Karpas-422 (cell line): ENCODE data around the gene KIAA1549. TPM values are rescaled to one million over a fixed set of nuclear protein-coding genes. Genes with fewer than 3 reads are reported as not detected.
"Not testable (repeated sequence)": the region's sequence is repeated elsewhere in the genome, so short reads cannot be mapped to it uniquely, and the experiment has no call there.

Source experiments
- DNase-seq: peaks from one replicate; pipeline ENCODE4 v3.0.0-alpha.2; 2015
- H2AFZ ChIP-seq: fragments of 200-600 bp; sonication (generic); 2 replicates; pipeline ENCODE4 v1.6.1; 2014; ENCODE audit warnings: antibody characterized with exemption, low read length, mixed read lengths
- H3K27ac ChIP-seq: fragments of 200-600 bp; sonication (generic); 2 replicates; pipeline ENCODE4 v1.5.1; 2014; ENCODE audit warnings: mild to moderate bottlenecking, low read length, moderate library complexity
- H3K27me3 ChIP-seq: fragments of 200-600 bp; sonication (generic); 2 replicates; pipeline ENCODE4 v1.6.1; 2014; ENCODE audit warnings: low read length, mixed read lengths
- H3K36me3 ChIP-seq: fragments of 200-600 bp; sonication (generic); 2 replicates; pipeline ENCODE4 v1.6.1; 2014; ENCODE audit warnings: low read length, mixed read lengths; ENCODE audit not compliant: insufficient read depth
- H3K4me1 ChIP-seq: fragments of 200-600 bp; sonication (generic); 2 replicates; pipeline ENCODE4 v1.6.1; 2014; ENCODE audit warnings: mild to moderate bottlenecking, low read length, mixed read lengths
- H3K4me2 ChIP-seq: fragments of 200-600 bp; sonication (generic); 2 replicates; pipeline ENCODE4 v1.6.1; 2014; ENCODE audit warnings: low read length, low read depth, mild to moderate bottlenecking; ENCODE audit not compliant: poor library complexity, severe bottlenecking
- H3K4me3 ChIP-seq: fragments of 200-600 bp; sonication (generic); 2 replicates; pipeline ENCODE4 v1.5.1; 2014; ENCODE audit warnings: mild to moderate bottlenecking, antibody characterized with exemption, low read length, mixed read lengths
- H3K79me2 ChIP-seq: fragments of 200-600 bp; sonication (generic); 2 replicates; pipeline ENCODE4 v1.6.1; 2014; ENCODE audit warnings: mild to moderate bottlenecking, low read length, mixed read lengths
- H3K9ac ChIP-seq: fragments of 200-600 bp; sonication (generic); 2 replicates; pipeline ENCODE4 v1.6.0; 2014; ENCODE audit warnings: low read length
- H3K9me2 ChIP-seq: fragments of 200-600 bp; sonication (generic), shearing (Covaris generic); replicated peaks from 2 replicates; pipeline ENCODE4 v1.6.0; 2014; ENCODE audit warnings: mild to moderate bottlenecking, low read length, moderate library complexity; ENCODE audit not compliant: insufficient read depth
- H3K9me3 ChIP-seq: fragments of 300-700, 200-600 bp; sonication (generic); 2 replicates; pipeline ENCODE4 v1.6.1; 2014; ENCODE audit warnings: low read length, mixed read lengths
- H4K20me1 ChIP-seq: fragments of 200-600 bp; sonication (generic); 2 replicates; pipeline ENCODE4 v1.6.1; 2014; ENCODE audit warnings: mild to moderate bottlenecking, antibody characterized with exemption, low read length, low read depth; ENCODE audit not compliant: insufficient read depth
- total RNA-seq: library from RNA; depleted of rRNA; stranded (reverse); fragments of >200 nt; shearing (Covaris generic); gene quantifications from 2 replicates; pipeline ENCODE4 v1.2.3, GENCODE V29; 2014; ENCODE audit warnings: low replicate concordance

The KIAA1549 gene
- total RNA-seq, 1 experiment from 2014 or later, result not detected

DNA sequence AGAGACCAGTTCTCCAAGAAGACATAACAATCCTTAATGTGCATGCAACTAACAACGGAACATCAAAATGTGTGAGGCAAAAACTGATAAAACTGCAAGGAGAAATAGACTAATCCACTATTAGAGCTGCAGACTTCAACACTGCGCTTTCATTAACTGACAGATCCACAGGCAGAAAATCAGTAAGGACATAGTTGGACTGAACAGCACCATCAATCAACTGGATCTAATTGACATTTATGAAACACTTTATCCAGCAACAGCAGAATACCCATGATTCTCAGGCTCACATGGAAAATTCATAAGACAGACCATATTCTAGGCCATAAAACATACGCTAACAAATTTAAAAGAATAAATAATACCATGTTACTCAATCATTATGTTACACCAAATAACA lies 161.6 kb downstream of the KIAA1549 start:
- no peak overlapping the region for H3K4me3 ChIP-seq
- H2AFZ ChIP-seq, result no peak overlapping the region
- no peak overlapping the region for H3K9ac ChIP-seq
- no peaks in the 10 kb centered on the region for H3K36me3 ChIP-seq
- no peak overlapping the region for H3K4me2 ChIP-seq
- H3K79me2 ChIP-seq, result no peaks in the 10 kb centered on the region
- H4K20me1 ChIP-seq, result no peaks in the 10 kb centered on the region
- no peaks in the 10 kb centered on the region for H3K4me1 ChIP-seq
- no peaks in the 10 kb centered on the region for H3K9me3 ChIP-seq
- no peaks in the 10 kb centered on the region for H3K27me3 ChIP-seq
- DNase-seq, result no peak
- H3K9me2 ChIP-seq, result no peaks in the 10 kb centered on the region
- H3K27ac ChIP-seq, result no peak overlapping the region

DNA sequence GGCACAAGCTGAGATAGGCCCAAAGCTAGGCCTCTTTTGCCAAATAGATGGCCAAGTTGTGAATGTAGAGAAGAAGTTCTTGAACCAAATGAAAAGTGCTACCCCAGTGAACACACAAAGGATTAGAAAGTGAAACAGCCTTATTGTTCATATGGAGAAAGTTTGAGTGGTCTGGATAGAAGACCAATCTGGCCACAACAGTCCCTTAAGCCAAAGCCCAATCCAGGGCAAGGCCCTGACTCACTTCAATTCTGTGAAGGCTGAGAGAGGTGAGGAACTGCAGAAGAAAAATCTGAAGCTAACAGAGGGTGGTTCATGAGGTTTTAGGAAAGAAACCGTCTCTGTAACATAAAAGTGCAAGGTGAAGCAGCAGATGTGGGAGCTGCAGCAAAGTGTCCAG lies 164.5 kb downstream of the KIAA1549 start:
- Histone ChIP-seq H3K4me1 (no peaks in the 10 kb centered on the region), H3K4me3 (no peak overlapping the region), H3K27me3 (no peaks in the 10 kb centered on the region), H3K79me2 (no peaks in the 10 kb centered on the region), H3K27ac (no peak overlapping the region), H3K36me3 (no peaks in the 10 kb centered on the region), H3K9ac (no peak overlapping the region), H2AFZ (no peak overlapping the region), H4K20me1 (no peaks in the 10 kb centered on the region), H3K9me2 (no peaks in the 10 kb centered on the region), H3K9me3 (no peaks in the 10 kb centered on the region), H3K4me2 (no peak overlapping the region)
- DNase-seq, result no peak

DNA sequence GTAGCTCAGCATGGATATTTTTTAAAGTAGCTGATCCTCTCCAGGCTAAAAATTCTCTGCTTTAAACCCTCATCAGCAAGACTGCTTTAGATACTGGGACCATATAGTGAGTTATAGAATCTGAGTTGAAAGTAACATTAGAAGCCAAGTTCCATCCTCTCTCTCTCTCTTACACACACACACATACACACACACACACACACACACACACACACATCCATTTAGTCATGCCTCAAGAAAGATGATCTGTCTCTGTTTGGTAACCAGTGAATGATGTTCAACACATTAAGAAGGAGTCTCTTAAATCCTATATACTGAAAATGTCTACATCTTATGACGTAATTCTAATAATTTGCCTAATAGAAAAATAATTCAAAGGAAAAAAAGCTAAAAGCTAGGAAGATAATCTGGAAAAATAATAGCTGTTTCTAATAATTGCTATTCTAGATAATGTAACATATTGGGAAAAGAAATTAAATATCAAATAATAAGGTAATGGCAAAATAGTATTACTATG lies 166.3 kb downstream of the KIAA1549 start:
- H3K9me2 ChIP-seq, result no peaks in the 10 kb centered on the region
- no peak overlapping the region for H3K4me2 ChIP-seq
- no peaks in the 10 kb centered on the region for H3K4me1 ChIP-seq
- no peaks in the 10 kb centered on the region for H3K27me3 ChIP-seq
- no peaks in the 10 kb centered on the region for H4K20me1 ChIP-seq
- H3K9me3 ChIP-seq, result no peaks in the 10 kb centered on the region
- H3K27ac ChIP-seq, result no peak overlapping the region
- H3K9ac ChIP-seq, result no peak overlapping the region
- no peak for DNase-seq
- no peaks in the 10 kb centered on the region for H3K36me3 ChIP-seq
- H3K4me3 ChIP-seq, result no peak overlapping the region
- H3K79me2 ChIP-seq, result no peaks in the 10 kb centered on the region
- H2AFZ ChIP-seq, result no peak overlapping the region

DNA sequence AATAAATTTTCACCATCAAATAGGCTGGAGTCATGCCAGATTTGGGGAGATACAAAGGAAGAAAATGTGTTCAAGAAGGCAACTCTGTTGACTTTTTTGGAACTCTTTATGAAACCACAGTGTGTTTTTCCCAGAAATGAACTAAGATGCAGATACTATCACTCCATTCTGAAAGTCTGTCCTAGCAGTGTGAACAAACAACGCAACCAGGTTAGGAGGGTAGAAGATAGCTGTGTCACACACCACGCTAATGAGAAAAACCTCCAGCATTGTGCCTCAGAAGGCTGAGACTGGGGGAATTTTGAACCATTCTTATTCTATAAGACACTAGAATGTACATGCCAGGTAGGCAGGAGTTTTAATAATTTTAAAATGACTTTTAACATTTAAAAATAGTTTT lies 167.2 kb downstream of the KIAA1549 start:
- DNase-seq, result no peak
- Histone ChIP-seq H3K4me3 (no peak overlapping the region), H3K9ac (no peak overlapping the region)

DNA sequence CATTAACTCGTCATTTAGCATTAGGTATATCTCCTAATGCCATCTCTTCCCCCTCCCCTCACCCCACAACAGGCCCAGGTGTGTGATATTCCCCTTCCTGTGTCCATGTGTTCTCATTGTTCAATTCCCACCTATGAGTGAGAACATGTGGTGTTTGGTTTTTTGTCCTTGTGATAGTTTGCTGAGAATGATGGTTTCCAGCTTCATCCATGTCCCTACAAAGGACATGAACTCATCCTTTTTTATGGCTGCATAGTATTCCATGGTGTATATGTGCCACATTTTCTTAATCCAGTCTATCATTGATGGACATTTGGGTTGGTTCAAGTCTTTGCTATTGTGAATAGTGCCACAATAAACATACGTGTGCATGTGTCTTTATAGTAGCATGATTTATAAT lies 169.9 kb downstream of the KIAA1549 start:
- not testable (repeated sequence) for H3K4me2 ChIP-seq, H3K9ac ChIP-seq, H2AFZ ChIP-seq, H3K4me1 ChIP-seq, H3K4me3 ChIP-seq, DNase-seq, H3K79me2 ChIP-seq, H3K9me3 ChIP-seq, H3K27ac ChIP-seq, H4K20me1 ChIP-seq, H3K9me2 ChIP-seq, H3K27me3 ChIP-seq, H3K36me3 ChIP-seq

More for the DNA sequence above, 167.2 kb downstream of the KIAA1549 start:
- no peaks in the 10 kb centered on the region for H3K9me3 ChIP-seq
- no peaks in the 10 kb centered on the region for H3K27me3 ChIP-seq
- H3K79me2 ChIP-seq, result no peaks in the 10 kb centered on the region
- H3K27ac ChIP-seq, result no peak overlapping the region
- no peaks in the 10 kb centered on the region for H4K20me1 ChIP-seq
- no peak overlapping the region for H3K4me2 ChIP-seq
- H3K9me2 ChIP-seq, result no peaks in the 10 kb centered on the region
- H2AFZ ChIP-seq, result no peak overlapping the region
- no peaks in the 10 kb centered on the region for H3K36me3 ChIP-seq
- no peaks in the 10 kb centered on the region for H3K4me1 ChIP-seq

DNA sequence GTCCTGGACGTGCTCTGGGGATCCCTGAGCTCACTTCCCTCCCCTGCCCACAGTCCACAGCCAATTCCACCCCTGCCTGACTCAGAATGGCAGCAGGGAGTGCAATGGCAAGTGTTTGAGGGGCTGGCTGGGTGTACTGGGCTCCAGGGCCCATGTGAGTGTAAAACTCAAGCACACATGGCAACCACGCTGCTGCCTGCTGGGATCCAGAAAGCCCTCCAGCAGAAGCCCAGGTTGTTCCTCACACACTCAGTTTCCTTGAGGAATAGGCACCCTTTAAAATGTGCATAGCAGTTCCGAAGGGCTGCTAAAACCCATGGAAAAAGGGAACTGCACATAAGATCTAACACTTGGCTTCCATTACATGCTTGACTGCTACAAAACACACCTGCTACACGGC lies 171.8 kb downstream of the KIAA1549 start:
- Histone ChIP-seq H3K27me3 (no peaks in the 10 kb centered on the region), H3K27ac (no peak overlapping the region), H3K4me1 (no peaks in the 10 kb centered on the region), H3K4me2 (no peak overlapping the region), H2AFZ (no peak overlapping the region), H3K9me3 (no peaks in the 10 kb centered on the region), H4K20me1 (no peaks in the 10 kb centered on the region), H3K36me3 (no peaks in the 10 kb centered on the region), H3K4me3 (no peak overlapping the region), H3K9ac (no peak overlapping the region), H3K79me2 (no peaks in the 10 kb centered on the region), H3K9me2 (no peaks in the 10 kb centered on the region)
- DNase-seq, result no peak

DNA sequence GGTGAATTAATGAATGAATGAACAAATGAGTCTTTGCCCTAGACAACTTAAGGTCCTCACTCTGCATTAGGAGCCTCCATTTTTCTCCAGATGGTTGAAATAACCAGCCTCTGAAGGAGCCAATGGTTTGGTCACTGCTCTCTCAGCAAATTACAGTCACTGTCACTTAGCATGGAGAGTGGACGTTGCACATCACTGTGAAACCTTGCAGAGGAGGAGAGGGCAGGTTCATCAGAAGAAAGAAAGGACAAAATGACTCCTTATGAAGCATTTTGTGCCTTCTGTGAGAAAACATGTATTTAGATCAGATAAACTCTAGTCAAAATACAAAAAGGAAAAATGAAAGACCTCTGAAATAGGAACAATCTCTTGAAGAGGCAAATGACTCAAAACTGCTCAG lies 176.6 kb downstream of the KIAA1549 start:
- Histone ChIP-seq H3K4me1 (no peaks in the 10 kb centered on the region), H3K4me2 (no peak overlapping the region), H3K27ac (no peak overlapping the region), H3K9ac (no peak overlapping the region), H3K36me3 (no peaks in the 10 kb centered on the region), H3K27me3 (no peaks in the 10 kb centered on the region), H2AFZ (no peak overlapping the region), H3K4me3 (no peak overlapping the region), H3K9me3 (no peaks in the 10 kb centered on the region), H4K20me1 (no peaks in the 10 kb centered on the region), H3K79me2 (no peaks in the 10 kb centered on the region), H3K9me2 (no peaks in the 10 kb centered on the region)
- no peak for DNase-seq

DNA sequence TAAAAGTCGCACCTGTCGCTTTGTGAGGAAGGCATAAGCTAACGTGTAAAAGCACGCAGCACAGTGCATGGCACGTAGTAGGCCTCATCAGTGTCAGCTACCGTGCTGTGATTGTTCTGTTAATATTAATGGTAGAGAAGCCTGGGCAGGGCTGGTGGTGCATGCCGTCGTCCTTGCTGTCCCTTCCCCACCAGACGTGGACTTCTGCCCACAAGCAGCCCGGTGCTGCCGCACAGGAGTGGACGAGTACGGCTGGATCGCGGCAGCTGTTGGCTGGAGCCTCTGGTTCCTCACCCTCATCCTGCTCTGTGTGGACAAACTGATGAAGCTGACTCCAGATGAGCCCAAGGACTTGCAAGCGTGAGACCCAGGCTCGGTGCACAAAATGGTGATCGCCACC lies 178.5 kb downstream of the KIAA1549 start:
- no peaks in the 10 kb centered on the region for H3K4me1 ChIP-seq
- H3K27me3 ChIP-seq, result no peaks in the 10 kb centered on the region
- H3K9me3 ChIP-seq, result no peaks in the 10 kb centered on the region
- no peaks in the 10 kb centered on the region for H3K36me3 ChIP-seq
- H3K9ac ChIP-seq, result no peak overlapping the region
- H3K79me2 ChIP-seq, result no peaks in the 10 kb centered on the region
- H3K9me2 ChIP-seq, result no peaks in the 10 kb centered on the region
- H4K20me1 ChIP-seq, result no peaks in the 10 kb centered on the region
- DNase-seq, result no peak
- no peak overlapping the region for H3K4me2 ChIP-seq
- H3K4me3 ChIP-seq, result no peak overlapping the region
- no peak overlapping the region for H3K27ac ChIP-seq
- no peak overlapping the region for H2AFZ ChIP-seq

DNA sequence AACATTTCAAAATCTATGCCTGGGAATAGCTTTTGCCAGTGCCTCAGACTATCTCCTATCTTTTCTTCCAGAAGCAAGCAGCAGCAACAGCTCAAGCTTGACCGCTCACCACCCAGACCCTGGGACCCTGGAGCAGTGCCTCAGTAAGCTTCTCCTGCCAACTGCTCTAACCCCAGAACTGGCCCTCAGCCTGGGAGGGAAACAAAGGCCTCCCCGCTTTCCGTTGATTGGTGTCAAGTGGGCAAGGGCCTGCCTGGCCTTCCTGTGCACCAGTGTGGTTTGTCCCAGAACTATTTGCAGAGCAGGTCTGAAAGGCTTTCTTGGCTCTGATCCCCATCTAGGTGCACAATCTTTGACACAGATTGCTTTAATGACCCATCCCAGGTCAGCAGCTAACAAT lies 179.9 kb downstream of the KIAA1549 start:
- DNase-seq, result no peak
- H3K4me3 ChIP-seq, result no peak overlapping the region
- no peaks in the 10 kb centered on the region for H3K79me2 ChIP-seq
- H4K20me1 ChIP-seq, result no peaks in the 10 kb centered on the region
- H3K27me3 ChIP-seq, result no peaks in the 10 kb centered on the region
- no peaks in the 10 kb centered on the region for H3K9me3 ChIP-seq
- no peak overlapping the region for H2AFZ ChIP-seq
- no peak overlapping the region for H3K4me2 ChIP-seq
- H3K9ac ChIP-seq, result no peak overlapping the region
- H3K4me1 ChIP-seq, result no peaks in the 10 kb centered on the region
- H3K36me3 ChIP-seq, result no peaks in the 10 kb centered on the region
- no peak overlapping the region for H3K27ac ChIP-seq
- no peaks in the 10 kb centered on the region for H3K9me2 ChIP-seq
